GM13976 (cell line): Measurements from ENCODE around the gene ST6GALNAC5.

Source experiments
- DNase-seq: peaks from one replicate; pipeline ENCODE4 v3.0.0; 2012; ENCODE audit warnings: low spot score
- in situ Hi-C: fragments of 300-500 bp; cut with MboI; formaldehyde crosslinking; loops from one replicate; pipeline ENCODE4 v1.12.0; 2022; ENCODE audit warnings: low sequenced_read_pairs, mixed read lengths, inconsistent platforms; ENCODE audit not compliant: unreplicated experiment
- TF ChIP-seq, protein P1 (sequence below): IDR thresholded peaks from 2 replicates; pipeline ENCODE4 v1.5.1; 2012; ENCODE audit warnings: borderline replicate concordance, mild to moderate bottlenecking; ENCODE audit not compliant: insufficient read depth; ENCODE audit errors: extremely low read depth, missing control alignments, control extremely low read depth

ST6GALNAC5 gene

DNA sequence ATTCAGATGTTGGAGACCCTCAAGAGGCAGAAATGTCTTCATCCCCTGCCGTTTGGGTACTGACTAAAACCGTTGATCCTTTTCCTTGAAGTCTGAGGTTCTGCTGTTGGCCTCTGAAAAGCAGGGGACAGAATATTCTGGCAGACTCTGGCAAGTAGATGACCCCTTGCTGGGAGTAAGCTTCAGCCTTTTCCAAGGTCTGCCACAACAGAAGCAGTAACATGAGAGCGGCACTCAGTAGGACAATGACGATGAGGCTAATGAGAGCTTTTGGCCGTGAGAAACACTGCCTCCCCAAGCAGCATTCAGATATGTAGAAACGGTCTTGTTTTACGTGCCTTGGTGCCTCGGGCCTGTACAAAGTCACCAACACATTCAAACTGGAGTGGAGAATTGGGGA, 143.7 kb downstream of the ST6GALNAC5 start:
- in situ Hi-C loops, result no loop called here
- no peak for DNase-seq
- TF ChIP-seq, protein P1, sequence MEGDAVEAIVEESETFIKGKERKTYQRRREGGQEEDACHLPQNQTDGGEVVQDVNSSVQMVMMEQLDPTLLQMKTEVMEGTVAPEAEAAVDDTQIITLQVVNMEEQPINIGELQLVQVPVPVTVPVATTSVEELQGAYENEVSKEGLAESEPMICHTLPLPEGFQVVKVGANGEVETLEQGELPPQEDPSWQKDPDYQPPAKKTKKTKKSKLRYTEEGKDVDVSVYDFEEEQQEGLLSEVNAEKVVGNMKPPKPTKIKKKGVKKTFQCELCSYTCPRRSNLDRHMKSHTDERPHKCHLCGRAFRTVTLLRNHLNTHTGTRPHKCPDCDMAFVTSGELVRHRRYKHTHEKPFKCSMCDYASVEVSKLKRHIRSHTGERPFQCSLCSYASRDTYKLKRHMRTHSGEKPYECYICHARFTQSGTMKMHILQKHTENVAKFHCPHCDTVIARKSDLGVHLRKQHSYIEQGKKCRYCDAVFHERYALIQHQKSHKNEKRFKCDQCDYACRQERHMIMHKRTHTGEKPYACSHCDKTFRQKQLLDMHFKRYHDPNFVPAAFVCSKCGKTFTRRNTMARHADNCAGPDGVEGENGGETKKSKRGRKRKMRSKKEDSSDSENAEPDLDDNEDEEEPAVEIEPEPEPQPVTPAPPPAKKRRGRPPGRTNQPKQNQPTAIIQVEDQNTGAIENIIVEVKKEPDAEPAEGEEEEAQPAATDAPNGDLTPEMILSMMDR, result no peak

DNA sequence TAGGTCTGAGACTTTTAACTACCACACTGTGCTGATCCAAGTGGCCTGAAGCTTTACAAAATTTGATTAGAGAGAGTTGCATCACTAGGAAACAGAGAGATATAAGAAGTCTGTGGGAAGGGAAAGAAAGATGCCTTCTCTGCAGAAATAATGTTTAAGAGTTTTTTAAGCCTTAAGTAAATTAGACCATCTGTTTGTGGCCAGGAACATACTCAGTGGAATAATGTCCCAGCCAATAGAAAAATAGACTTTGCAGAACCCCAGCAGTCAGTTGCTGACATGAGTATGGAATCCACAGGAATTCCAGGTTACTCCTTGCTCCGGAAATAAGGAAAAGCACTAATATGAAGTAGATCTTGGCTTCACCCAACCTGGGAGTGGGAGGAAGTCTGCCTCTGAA, 144.8 kb downstream of the ST6GALNAC5 start:
- in situ Hi-C loops, result no loop called here
- no peak for DNase-seq
- TF ChIP-seq, protein P1, result no peak

DNA sequence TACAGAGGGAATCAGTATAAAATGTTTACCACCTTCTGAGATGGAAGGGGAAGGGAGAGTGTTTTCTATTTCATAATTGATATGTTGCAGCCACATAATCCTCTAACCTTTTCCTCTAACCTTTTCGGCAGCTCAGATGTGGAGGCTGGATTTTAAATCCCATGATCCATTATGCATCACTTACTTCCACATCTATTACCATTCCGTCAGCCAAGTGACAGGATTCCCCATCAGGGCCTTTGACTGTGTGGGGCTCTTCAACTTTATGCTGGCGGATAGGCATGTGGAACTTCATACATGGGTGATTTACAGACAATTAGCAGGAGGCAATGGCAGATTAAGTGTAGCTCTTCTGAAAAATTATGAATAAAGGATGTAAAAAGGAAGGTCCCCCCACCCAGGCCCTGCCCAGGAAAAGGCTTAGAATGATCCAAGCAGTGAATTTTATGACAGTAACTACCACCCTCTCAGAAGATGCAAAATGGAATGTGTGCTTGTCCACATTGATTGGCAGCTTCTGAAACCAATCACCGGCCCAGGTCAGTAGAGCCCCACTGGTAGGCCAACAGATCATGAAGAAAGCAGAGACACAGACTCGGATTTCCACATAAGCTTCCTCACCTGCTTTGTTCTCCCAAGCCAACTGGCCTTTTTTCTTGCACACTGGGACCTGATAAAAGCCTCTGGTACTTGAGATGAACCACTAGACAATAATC, 147.0 kb downstream of the ST6GALNAC5 start:
- TF ChIP-seq, protein P1, result no peak
- DNase-seq, result no peak
- in situ Hi-C loops, result no loop called here

DNA sequence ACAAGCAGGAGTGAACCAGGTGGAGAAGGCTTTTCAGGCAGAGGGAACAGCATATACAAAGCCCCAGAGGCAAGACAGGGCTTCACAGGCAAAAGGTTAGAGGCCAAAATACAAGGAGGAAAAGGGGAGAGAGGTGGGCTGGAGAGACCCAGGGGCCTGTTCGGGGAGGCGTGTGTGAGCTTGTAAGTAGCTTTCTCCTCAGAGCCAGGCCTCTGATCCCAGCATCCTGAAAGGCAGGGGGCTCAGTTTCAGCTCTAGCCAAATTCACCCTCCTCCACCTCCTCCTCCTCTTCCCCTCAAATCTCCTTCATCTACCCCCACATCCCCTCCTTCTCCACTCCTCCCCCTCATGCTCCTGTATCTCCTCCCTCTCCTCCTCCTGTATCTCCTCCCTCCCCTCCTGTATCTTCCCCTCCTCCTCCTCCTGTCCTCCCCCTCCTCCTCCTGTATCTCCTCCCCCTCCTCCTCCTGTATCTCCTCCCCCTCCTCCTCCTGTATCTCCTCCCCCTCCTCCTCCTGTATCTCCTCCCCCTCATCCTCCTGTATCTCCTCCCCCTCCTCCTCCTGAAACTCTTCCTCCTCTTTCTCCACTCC, 148.6 kb downstream of the ST6GALNAC5 start:
- TF ChIP-seq, protein P1, result no peak
- no peak for DNase-seq
- in situ Hi-C loops, result no loop called here

DNA sequence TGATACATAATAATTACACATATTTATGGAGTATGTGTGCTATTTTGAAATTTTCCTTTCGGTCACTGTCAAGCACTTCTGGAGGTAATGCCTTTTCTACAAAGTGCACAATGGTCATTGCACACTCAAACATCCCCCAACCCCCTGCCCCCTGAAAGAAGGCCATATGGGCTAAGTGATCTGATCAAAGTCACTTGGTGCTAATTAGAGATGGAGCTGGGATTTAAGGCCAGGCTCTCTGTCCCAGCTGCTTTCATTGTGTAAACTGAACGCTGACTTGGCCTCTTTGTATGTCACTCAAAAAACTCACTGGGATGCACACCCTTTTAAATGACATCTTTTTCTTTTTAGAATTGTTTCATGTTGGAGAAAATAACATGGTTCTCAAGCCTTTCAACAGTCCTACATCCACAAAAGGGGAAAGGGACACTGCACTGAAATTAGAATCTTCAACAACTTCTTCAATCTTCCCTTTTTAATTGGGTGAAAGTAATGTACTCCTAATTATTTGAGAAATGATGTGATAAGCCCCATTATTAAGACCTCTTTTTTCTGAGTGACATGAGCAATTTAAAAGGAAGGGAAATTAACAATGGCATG, 149.2 kb downstream of the ST6GALNAC5 start:
- in situ Hi-C loops, result no loop called here
- TF ChIP-seq, protein P1, result no peak
- DNase-seq, result no peak

DNA sequence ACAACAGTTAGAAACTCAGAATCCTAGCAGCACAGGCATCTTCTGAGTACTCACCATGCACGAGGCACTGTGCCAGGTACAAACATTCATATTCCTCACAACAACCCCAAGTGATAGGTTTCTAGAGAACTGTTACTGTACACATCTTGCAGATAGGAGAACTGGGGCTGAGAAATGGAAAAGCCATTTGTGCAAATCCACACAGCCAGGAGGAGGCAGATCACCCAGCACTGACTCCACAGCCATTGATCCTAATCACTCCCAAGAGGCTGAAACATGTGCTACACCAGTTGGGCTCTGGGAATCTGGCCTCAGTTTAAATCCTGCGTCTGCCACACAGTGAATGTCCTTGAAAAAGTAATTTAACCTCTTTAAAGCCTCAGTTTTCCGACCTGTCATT, 151.0 kb downstream of the ST6GALNAC5 start:
- TF ChIP-seq, protein P1, result no peak
- in situ Hi-C loops, result no loop called here
- DNase-seq, result no peak
